ENCODE results near the gene CRYBG3. TPM values are rescaled to one million over a fixed set of nuclear protein-coding genes. Genes with fewer than 3 reads are reported as not detected.

The CRYBG3 gene
- total RNA-seq: 33.6 and 35.6 TPM in 2 replicates

DNA sequence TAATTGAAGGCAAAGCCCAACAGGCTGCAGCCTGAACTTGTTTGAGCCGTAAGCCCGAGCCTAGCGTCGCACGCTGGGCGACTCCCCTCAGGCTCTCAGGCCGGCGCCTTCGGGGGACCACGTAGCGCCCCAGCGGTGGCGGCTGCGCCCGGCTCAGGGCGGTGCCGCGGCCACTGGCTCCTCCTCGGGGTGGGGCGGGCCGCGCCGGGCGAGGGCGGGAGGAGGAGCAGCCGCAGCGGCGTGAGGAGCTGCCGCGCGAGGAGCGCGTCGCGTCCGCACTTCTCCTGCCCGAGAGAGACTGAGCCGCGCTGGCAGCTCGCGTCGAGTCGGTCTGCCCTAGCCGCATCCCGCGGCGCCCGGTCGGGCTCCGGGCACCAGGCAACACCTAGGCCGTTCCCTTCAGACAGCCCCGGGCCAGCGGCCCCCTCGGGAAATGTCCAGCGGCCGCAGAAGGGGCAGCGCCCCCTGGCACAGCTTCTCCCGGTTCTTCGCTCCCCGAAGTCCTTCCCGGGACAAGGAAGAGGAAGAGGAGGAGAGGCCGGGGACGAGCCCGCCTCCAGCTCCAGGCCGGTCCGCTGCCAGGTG lies at the start of gene CRYBG3:
Gene CRYBG3 (plus strand): TSS at position 238 of the 585 bp plus-strand sequence. CDS start 196 bp downstream, at position 434.

DNA sequence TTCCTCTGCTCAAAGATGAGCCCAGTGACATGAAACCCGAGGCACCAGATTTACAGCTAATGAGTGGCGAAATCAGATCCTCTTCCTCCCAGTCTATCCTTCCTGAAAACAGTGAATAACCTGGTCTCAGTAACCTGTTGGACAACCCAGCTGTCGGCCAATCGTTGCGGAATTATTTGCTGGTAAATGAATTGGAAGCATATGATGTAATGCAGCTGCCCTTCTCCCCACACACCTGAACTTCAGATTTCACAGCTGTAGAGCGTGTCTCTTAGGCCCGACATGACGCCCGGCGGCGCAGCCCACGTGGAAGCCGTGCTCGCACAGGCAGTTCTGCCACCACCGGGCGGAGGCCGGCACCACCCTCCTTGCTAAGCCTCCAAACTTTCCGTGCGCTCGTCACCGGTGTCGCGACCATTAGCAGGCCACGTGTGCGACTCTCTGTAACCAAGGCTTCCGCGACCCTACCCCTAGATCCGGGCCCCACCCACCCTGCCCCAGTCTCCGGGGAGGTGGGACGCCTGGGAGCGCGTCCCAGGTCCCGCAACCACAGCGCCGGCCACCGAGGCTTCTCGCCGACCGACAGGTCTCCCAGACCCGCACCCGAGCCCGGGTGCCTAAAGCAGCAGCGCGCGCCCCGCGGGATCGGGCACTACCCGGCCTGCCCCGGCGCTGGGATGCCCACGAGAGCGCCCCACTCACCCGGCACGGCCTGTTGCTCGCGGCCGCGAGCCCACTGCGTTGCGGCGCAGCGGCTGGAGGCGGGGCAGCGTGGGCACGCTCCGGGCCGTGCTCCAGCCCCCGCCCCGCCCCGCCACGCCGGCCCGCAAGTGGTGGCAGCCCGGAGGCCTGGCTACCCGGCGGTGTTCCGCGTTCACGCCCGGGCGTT lies 150.1 kb downstream of the CRYBG3 start, which contains the start of gene RIOX2:
Gene RIOX2 (minus strand): TSS at position 753 of the 889 bp plus-strand sequence. CDS start 4,838 bp downstream, outside the sequence.

Other genes with a start within 250 kb of the CRYBG3 start
- 10.8 TPM in 2 replicates for gene ARL6, start 57.3 kb upstream of the CRYBG3 start, total RNA-seq
- gene RIOX2, start 150.4 kb downstream of the CRYBG3 start, total RNA-seq: 35.2 and 35.8 TPM in 2 replicates
- not detected in 2 replicates for gene GABRR3, start 213.3 kb downstream of the CRYBG3 start, total RNA-seq

Measured in thoracic aorta endothelial cell (primary cell).